ENCODE results near the gene CCT5.

CCT5 gene

GRCh38 chr5:10303699-10304170 is 53.7 kb downstream of the CCT5 start:
- H3K4me3 ChIP-seq (ENCODE audit: low read depth, low read length): no peak overlapping the region
- DNase-seq (ENCODE audit: low read depth, low spot score): no peak
- ChIA-PET POLR2A (no interaction called here), CTCF (interaction anchor here (2.2 kb wide), 1 partner anchor 20 kb away, joined by 14 read pairs; no protein-coding TSS in a partner anchor)
- TF ChIP-seq CTCF (IDR thresholded peaks at IDR 0.05; ENCODE audit: insufficient read depth, low read length, missing control alignments): no peak

- no peak overlapping the region for H3K4me3 ChIP-seq (ENCODE audit: low read depth, low read length)
- DNase-seq (ENCODE audit: low read depth, low spot score): no peak
- TF ChIP-seq CTCF (IDR thresholded peaks at IDR 0.05; ENCODE audit: insufficient read depth, low read length, missing control alignments): no peak
- ChIA-PET CTCF (interaction anchor here (1.0 kb wide), 1 partner anchor 9 kb away, joined by 3 read pairs; no protein-coding TSS in a partner anchor), POLR2A (no interaction called here)
These were observed 54.9 kb downstream of the CCT5 start for GRCh38 chr5:10304932-10305331.

GRCh38 chr5:10306114-10306513 is 56.0 kb downstream of the CCT5 start:
- no peak for TF ChIP-seq CTCF (IDR thresholded peaks at IDR 0.05; ENCODE audit: insufficient read depth, low read length, missing control alignments)
- ChIA-PET CTCF (interaction anchor here (1.6 to 2.0 kb wide), 2 partner anchors 11 to 22 kb away, joined by 5 to 7 read pairs; no protein-coding TSS in a partner anchor), POLR2A (no interaction called here)
- no peak for DNase-seq (ENCODE audit: low read depth, low spot score)
- peak overlapping the region; percentile 70 for H3K4me3 ChIP-seq (ENCODE audit: low read depth, low read length)

- DNase-seq (ENCODE audit: low read depth, low spot score): no peak
- no peak for TF ChIP-seq CTCF (IDR thresholded peaks at IDR 0.05; ENCODE audit: insufficient read depth, low read length, missing control alignments)
- ChIA-PET CTCF (interaction anchor here (0.9 to 2.0 kb wide), 3 partner anchors 11 to 384 kb away, joined by 3 to 7 read pairs (median 5); no protein-coding TSS in a partner anchor), POLR2A (no interaction called here)
- peak overlapping the region; percentile 70 for H3K4me3 ChIP-seq (ENCODE audit: low read depth, low read length)
These were observed 56.7 kb downstream of the CCT5 start for GRCh38 chr5:10306806-10307205.

- CTCF ChIA-PET: interaction anchor here (0.9 to 2.0 kb wide), 3 partner anchors 12 to 383 kb away, joined by 3 to 7 read pairs (median 5); no protein-coding TSS in a partner anchor
- peak within 1 kb of the TSS; percentile 70 for H3K4me3 ChIP-seq (ENCODE audit: low read depth, low read length)
- TF ChIP-seq CTCF (IDR thresholded peaks at IDR 0.05; ENCODE audit: insufficient read depth, low read length, missing control alignments): no peak
- no peak for DNase-seq (ENCODE audit: low read depth, low spot score)
- POLR2A ChIA-PET: no interaction called here
These were observed 57.4 kb downstream of the CCT5 start, which contains the start of gene CMBL for GRCh38 chr5:10307206-10308148. Gene CMBL (minus strand): TSS chr5:10307902. CDS start chr5:10290762, 17,140 bp downstream.

- ChIA-PET CTCF (interaction anchor here (0.8 to 4.3 kb wide), 5 partner anchors 17 to 536 kb away, joined by 3 to 22 read pairs (median 3); no protein-coding TSS in a partner anchor), POLR2A (no interaction called here)
- H3K4me3 ChIP-seq (ENCODE audit: low read depth, low read length): no peak overlapping the region
- no peak for DNase-seq (ENCODE audit: low read depth, low spot score)
- no peak for TF ChIP-seq CTCF (IDR thresholded peaks at IDR 0.05; ENCODE audit: insufficient read depth, low read length, missing control alignments)
These were observed 58.8 kb downstream of the CCT5 start for GRCh38 chr5:10308844-10309243.
